Activated CD4-positive, alpha-beta T cell treated with anti-CD3 and anti-CD28 coated beads for 4 hours (primary cell): ENCODE results near the gene DNAH8.
"Not testable (repeated sequence)": the region's sequence is repeated elsewhere in the genome, so short reads cannot be mapped to it uniquely, and the experiment has no call there.

ENCODE experiments used
- DNase-seq, 2 donors: peaks; one replicate each; pipeline ENCODE4 v3.0.0-alpha.2; 2020

DNAH8 gene

DNA sequence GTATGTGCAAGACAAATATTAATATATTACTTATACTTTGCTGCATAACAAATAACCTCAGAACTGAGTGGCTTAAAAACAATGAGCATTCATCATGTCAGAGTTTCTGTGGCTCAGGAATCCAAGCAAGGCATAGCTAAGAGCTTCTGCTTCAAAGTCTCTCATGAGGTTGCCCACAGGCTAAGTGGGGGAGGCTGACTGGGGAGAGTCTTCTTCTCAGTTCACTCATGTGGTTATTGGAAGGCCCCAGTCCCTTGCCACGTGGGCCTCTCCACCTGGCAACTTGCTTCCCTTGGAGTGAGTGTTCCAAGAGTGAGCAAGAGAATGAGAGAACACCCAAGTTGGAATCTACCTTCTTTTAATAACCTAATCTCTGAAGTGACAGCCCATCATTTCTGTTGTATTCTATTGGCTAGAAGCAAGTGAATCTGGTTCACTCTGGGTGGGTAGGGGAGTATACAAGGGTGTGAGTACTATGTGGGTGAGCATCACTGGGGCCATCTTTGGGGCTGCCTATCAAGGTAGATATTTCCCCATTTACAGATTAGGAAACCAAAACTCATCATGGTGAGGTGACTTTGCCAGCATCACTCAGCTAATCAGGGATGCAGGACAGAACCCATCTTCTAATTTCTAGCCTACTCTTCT, 36.0 kb downstream of the DNAH8 start:
- DNase-seq, result no peak

DNA sequence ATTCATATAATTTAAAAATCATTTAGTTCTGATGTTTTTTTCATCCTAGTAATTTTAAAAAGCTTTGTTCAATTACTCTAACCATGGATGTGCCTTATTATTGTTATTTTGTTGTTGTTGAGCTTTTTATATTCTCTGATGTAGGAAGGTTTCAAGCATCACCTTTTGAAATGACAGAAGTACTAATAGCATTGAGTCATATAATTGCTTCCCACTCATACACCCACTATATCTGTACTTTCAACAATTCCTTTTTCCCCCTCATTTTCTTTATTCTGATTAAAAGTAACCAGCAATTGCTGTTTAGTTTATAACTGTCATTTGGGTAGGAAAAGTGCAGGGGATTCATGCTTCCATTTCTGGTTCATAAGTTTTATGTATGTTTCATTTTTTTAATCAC, 38.6 kb downstream of the DNAH8 start:
- no peak for DNase-seq

DNA sequence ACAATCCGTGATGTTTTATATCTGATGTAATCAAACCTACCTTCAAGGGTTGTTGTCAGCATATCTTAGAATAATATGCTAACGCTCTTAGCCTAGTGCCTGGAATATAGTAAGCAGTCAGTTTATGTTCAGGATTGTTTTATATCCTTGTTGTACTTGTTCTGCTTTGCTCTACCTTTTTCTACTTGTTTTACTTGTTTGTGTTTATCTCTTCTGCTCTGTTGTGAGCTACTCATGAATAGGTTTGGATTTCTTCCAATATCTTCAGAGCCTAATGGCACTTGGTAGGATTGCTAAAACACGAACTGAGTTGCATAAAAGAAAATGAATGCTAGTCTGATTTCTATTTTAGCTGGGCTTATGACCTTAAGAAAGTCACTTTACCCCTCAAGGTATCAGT, 40.1 kb downstream of the DNAH8 start:
- DNase-seq, result no peak

DNA sequence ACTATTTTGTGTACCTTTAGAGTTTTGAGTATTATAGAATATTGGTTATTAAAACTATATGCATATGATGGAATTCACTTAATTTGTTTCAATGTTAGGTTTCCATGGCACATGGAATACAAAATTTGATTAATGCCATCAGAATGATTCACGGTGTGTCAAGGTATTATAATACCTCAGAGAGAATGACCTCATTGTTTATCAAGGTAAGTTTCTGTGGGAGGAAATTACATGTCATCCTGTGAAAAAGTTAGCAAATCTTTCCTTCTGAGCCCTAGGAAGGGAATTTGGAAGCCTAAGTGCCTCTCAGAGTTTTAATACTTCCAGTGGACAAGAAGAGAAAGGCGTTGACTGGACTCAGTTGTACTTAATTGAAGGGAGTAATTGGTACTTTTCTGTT, 40.8 kb downstream of the DNAH8 start:
- DNase-seq, result no peak

DNA sequence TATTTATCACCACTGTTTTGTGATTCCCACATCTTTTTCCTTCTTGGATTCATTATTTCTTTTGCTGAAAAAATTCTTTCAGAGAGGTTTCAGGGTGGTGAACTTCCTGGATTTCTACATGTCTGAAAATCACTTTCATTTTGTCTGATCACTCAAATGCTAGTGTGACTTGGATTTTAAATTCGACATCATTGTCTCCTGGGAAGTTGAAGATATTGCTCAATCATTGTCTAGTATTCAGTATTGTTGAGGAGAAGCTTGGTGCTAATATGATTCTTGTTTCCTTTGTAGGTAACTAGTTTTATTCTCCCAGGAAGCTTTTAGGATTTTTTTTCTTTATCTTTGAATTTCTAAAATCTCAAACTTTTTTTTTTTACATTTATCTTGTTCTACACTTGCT, 45.0 kb downstream of the DNAH8 start:
- DNase-seq, result no peak

DNA sequence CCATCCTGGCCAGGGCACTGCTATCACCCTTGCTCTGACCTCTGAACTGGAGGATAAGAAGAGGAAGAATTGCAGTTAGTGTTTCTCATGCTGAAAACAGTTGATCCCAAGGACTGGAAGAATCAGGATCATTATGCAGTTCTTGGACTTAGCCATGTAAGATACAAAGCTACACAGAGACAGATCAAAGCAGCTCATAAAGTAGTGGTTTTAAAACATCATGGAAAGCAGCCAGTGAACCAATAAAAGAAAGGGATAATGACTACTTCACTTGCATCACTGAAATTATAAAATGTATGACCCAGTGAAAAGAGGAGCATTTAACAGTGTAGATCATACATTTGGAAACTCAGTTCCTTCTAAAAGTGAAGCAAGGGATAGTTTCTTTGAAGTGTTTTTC, 47.7 kb downstream of the DNAH8 start:
- DNase-seq, result no peak

DNA sequence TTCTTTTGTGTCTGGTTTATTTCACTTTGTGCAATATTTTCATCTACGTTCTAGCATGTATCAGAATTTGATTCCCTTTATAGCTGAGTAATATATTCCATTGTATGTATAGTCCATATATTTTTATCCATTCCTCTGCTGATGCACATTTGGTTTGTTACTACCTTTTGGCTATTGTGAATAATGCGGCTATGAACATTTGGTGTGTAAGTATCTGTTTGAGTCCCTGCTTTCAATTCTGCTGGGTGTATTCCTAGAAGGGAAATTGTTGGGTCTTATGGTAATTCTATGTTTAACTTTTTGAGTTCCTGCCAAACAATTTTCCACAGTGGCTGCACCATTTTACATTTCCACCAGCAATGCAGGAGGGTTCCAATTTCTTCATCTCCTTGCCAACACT, 52.4 kb downstream of the DNAH8 start:
- DNase-seq, result no peak

DNA sequence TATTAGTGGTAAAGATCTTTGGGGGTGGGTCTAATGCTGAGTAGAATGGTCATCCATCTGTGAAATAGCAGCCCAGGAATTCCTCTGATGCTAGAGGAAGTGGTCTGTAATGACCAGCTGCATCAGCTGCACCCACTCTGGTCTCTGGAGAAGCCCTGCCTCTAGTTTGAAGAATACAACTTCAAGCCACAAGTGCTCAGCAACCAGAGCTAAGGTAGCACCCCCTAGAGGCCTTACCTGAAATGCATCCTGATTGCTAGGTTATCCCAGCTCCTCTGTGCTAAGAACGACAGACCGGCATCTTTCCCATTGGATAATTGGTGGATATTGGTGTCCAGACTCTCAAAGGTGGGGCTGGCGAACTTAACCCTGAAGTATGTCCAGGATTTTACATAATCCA, 58.2 kb downstream of the DNAH8 start:
- DNase-seq, result no peak

DNA sequence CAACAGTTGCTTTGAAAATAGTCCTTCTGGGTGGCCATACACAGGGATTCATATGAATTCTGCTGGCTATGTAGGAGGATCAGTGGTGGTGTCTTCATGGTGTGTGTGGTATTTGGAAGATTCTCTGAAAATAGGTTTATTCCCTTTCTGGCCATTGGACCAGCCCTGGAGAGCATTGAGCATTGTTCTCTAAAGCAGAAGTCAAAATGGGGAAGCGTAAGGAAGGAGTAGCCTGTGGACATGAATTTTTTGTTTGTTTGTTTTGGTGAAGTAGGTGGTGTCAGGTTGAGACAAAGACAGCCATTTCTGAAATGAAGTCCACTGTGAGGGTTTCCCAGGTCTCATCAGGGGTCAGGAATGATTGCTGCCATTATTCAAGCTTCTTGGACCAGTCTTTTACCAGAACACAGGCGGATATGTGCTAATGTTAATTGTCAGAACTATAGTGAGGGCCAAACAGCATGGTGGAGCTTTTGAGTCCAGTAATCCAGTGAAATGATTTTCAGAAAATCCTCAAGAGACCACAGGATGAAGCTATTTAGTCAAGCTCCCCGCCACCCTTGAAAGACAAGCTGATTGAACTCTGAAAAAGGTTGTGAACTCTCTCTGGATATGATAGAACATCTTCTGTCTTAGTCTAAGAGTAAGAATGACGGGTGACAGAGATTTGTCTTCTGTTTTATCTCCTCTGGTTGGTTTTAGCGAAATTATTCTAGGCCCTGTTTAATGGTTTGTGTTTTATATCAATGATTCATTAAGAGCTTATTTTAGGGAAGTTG, 60.0 kb downstream of the DNAH8 start:
- DNase-seq, result no peak

DNA sequence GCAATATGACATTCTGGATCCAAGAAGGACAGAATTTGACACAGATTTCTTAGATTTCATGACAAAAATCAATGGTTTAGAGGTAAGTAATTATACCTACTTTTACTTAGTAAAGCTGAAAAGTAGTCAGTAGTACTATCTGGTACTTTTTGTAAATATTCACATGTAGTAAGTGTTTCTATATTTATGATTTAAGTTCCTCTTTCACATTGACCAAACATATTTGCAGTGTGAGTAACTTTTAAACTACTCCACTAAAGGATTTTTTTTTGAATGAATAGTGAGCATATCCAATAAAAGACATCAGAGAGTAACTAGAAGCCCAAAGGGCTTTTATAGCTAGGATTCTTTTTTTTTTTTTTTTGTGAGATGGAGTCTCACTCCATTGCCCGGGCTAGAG, 60.8 kb downstream of the DNAH8 start:
- DNase-seq, result no peak

DNA sequence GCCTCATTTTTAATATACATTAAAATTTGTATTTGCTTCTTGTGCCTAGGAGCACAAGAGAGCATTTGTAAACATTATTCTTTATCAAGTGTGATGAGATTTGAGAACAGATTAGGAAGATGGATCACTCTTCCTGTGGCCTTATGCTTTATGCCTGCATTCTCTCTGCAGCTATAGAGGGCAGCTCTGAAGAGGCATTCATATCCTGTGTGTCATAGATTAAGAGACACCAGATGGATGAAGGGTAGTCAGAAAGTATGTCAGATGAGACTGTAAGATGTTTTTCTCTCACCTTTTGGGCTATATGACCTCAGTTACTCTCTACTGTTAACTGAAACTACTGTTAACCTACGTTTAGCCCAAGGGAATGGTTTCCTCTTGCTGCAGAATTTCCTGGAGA, 61.4 kb downstream of the DNAH8 start:
- DNase-seq, result no peak

DNA sequence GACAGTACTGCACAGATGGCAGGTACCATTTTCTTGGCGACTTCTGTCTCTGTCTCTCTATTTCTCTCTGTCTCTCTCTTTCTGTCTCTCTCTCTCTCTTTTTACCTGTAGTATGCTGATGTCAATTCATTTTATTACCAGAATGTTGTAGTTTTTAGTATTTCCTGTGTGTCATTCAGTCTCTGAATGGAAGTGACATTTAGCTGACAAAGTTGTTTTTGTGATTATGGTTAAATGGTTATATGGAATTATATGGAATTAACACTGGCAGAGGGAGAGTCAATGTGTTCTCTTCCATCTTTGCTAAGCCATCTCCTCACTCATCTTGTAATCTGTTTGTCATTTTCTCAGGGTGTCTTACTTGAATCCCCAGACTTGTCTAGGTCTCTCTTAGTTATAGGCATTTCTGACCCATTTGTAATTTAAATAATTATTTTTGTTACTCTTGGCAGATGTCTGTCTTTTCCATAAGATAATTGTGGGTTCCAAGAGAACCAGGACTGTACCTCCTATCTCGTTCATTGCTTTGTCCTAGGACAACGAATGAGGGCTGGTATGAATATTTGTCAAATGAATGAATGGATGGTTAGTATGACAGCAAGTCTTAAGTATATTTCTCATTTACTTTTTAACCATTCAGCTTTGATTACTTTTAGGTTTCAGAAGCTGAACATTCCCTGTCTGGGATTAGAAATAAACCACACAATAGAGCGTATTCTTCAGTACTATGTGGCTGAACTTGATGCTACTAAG, 64.4 kb downstream of the DNAH8 start:
- DNase-seq, result no peak

DNA sequence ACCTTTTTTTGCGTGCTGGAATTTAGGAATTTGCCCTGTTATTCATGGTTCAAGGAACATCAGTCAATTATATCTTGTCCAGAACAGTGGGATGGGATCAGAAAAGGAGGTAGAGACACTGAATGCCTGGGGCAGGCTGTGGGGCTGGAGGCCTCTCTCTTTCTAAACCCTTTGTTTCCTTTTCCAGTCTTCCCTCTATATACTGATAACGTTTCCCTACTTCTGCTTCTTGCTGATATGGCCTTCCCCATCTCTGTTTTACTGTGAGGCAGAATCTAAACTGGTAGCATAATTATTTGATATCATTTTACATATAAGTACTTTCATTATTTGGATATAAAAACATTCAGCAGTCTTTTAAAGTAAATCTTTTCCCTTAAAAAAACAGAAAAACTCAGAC, 67.5 kb downstream of the DNAH8 start:
- no peak for DNase-seq

DNA sequence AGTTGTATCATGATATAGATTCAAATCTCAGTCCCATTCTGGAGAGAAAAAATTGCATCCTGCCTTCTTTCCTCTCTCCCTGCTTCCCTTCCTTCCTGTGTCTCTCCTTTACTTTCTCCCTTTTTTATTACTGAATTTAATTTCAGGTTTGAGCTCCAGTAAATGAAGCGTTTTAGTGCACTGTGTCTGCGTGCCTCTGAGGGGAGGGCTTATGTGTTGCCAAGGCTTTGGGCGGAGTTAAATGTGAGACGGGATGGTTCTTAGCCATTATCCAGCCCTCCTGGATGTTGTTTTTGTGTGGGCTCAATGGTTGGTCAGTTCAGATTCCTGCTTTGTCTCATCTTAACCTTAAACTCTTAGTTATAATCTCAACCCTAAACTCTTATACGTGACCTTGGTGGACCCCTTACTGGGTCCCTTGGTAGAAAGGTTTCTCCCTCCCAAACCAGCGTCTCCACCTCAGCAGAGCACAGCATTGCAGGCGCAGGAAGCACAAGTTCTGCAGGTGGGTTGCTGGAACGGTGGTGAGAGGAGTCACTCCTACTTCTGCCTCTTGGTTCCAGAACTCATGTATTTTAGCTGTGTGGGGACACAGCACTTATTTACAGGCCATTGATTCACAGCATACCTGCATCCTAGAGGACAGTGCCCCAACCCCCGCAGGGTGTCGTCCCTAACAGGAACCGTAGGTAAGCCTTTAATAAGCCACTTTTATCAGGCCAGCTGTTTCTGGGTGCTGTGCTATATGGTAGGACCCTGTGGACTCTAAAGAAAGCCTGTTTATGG, 68.5 kb downstream of the DNAH8 start:
- DNase-seq, result no peak

DNA sequence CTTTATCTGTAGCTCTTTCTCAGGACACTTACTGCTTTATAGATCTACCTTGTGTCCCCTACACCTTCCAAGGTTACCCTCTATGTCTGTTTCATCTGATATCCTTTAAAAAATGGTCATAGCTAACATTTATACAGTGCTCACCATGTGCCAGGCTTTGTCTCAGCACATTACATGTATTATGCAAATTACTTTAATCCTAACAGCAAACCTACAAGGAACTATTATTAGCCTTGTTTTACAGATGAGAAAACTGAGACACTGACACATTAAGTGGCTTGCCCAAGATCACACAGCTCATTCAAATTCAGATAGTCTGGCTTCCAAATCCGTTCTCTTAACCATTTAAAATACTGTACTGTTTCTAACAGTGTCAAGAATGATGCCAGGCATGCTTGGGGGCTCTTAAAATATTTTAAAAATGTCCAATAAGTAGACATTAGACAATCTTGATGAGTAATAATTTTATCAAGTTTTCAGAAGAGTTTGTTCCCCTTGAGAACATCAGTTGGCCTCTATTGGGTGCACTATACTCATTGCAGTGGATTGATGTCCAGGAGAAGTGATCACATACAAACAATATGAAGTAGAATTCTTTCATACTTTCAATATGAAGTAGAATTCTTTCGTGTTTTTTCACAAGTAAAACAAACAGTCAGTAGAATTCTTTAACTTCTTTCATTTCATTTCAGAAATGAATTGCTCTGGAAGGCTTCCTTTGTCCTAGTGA, 69.6 kb downstream of the DNAH8 start:
- no peak for DNase-seq

DNA sequence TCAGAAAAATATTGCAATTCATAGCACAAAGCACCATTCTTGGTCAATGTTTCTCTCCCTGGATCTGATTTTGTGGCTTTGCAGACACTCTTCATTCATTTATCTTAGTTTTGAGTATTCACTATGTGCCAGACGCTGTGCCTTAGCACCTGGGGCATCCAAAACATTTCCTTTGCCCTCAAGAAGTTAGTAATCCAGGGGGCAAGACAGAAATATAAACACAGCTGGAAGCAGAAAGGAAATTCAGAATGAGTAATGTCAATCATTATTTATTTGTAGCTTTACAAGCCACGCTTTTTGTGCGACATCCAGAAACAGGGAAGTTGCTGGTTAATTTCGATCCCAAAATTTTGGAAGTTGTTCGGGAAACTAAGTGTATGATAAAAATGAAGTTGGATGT, 71.4 kb downstream of the DNAH8 start:
- no peak for DNase-seq

DNA sequence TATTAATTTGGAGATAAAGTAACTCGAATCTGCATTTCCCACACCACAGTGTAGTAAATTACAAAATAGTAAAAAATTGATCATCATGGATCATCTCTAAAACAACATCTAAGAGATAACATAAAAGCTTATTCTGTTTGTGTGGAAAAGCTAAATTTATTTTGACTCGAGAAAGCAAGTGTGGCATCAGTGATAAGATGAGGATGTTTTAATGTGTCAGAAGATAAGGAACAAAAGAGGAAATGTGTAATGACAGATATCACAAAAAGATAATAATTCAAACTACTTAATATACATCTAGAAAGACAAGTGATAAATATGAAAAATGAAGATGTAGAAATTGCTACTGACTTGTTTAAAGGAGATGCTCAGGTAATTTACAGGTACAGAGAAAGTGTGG, 74.1 kb downstream of the DNAH8 start:
- no peak for DNase-seq

DNA sequence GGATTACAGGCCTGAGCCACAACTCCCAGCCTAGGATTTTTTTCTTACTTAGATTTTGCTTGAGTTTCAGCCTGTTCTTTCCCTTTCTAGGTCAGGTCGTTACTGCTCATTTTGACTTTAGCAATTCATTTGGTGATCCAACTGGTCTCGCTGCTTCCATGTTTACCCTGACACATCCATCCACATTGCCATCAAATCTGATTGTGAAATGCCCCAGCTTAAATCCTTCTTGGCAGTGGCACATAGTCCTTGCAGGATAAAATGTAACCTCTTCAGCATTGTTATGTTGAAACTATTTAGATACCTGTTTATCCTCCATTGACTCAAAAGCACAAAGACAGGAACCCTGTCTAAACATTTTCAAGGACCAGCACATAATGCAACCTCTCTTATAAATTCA, 77.2 kb downstream of the DNAH8 start:
- no peak for DNase-seq

DNA sequence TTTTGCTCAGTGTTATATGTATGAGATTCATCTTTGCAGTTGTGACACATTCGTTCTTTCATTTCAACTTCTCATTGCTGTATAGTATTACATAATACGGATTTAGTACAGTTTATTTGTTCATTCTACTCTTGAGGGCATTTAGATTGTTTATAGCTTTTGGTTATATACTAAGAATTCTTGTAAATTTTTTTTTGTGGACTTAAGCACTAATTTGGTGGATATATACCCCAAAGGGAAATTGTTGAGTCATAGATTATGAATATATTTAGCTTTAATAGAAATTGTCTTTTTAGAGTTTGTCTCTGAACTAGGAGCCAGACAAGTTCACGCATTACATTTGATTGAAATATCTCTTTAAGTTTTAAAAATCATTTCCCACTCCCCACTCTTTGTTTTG, 79.6 kb downstream of the DNAH8 start:
- DNase-seq, result no peak

DNA sequence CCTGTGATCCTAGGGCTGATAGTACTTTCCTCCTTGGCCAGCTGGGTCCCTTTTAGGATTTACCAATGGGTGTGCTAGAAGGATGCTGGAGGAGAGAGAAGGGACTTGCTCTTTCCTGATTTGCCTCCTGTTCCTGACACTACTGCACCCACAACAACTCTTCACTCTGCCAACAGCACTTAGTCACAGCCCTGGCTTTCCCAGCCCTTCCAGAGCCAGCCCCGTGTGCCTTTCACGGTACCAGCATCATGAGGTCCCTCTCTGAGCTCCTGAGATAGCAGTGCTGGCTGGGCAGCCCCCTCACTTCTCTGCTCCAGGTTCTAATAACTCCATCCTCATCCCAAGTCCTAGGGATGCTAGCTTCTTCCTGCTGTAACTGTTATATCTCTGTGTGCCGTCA, 80.9 kb downstream of the DNAH8 start:
- no peak for DNase-seq

DNA sequence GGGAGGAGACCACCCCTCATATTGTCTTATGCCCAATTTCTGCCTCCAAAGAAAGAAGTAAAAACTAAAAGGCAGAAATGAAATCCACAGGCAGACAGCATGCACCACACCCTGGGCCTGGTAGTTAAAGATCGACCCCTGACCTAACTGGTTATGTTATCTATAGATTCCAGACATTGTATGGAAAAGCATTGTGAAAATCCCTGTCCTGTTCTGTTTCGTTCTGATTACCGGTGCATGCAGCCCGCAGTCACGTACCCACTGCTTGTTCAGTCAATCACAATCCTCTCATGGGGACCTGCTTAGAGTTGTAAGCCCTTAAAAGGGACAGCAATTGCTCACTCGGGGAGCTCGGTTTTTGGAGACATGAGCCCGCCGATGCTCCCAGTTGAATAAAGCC, 81.3 kb downstream of the DNAH8 start:
- DNase-seq, result not testable (repeated sequence)

DNA sequence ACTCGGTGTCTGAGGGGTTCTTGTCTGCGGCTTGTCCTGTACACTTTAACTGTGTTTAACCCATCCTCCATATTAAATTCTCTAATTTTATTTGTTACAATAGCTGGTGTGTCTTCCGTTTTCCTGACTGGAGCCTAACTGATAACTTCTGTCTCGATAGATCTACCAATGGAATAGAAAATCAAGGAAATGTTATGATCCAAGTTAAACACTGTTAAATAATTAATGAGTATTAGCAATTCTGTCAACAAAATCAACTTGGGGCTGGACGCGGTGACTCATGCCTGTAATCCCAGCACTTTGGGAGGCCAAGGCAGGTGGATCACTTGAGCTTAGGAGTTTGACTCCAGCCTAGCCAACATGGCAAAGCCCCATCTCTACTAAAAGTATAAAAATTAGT, 81.7 kb downstream of the DNAH8 start:
- no peak for DNase-seq

DNA sequence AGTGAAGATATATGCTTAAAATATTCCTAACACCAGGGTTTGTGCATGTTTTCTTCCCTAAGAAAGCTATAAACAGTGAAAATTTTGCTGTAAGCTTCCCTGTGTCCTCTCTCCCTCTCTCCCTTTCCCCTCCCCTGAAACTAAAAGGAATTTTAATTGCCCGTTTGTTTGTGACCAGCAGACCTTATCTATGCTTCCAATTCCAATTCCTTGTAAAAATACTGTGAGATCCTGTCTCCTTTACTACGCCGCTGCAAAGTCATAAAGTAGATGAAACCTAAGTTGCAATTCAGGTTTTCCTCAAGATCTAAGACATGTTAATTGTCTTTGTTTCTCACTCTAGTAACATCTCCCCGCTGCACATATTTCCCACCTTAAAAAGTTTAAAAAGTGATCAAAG, 82.3 kb downstream of the DNAH8 start:
- DNase-seq, result no peak
